ENCODE measurements around the gene TCF3.
"Not testable (repeated sequence)": the region's sequence is repeated elsewhere in the genome, so short reads cannot be mapped to it uniquely, and the experiment has no call there.

TCF3 gene

DNA sequence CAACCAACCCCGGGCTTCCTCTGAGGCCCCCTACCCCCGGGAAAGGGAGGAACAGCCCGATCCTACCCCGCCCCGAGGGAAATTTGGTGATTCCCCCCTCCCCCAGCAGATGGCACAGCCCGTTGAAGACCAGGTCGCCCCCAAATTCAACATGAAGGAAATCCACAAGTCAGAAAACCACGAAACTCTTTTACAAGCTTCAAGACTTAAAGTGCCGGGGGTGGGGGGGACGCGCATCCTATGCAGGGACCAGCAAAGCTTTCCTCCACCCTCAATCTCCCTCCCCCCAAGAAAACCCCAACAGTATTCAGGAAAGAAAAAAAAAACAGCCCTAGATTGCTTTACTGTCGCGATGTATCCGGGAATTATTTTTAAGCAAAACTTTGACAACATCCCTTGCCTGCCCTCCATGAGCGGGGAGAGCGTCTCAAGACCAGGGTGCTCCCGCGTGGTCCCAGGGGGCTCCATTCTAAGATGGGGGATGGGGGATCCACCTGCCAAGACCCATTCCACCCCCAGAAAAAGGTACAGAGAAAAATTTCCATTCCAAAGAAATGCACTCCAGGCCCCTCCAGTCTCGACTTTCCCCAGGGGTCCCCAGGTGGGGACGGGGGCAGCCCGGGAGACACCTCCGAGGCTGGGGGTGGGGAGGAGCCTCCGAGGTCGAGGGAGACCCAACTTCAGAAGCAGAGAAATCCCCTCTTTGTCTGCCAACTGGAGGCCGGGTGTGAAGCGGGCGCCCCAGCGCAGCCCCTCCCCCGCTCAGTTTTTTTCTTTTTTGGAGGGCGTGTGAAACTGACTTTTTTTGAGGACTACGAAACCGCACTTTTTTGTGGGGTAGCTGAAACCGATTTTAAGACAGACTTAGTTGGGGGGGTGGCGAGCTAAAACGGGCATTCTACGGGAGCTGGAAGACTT, 1.5 kb downstream of the TCF3 start:
- DNase-seq (ENCODE audit: low read depth), result no peak

DNA sequence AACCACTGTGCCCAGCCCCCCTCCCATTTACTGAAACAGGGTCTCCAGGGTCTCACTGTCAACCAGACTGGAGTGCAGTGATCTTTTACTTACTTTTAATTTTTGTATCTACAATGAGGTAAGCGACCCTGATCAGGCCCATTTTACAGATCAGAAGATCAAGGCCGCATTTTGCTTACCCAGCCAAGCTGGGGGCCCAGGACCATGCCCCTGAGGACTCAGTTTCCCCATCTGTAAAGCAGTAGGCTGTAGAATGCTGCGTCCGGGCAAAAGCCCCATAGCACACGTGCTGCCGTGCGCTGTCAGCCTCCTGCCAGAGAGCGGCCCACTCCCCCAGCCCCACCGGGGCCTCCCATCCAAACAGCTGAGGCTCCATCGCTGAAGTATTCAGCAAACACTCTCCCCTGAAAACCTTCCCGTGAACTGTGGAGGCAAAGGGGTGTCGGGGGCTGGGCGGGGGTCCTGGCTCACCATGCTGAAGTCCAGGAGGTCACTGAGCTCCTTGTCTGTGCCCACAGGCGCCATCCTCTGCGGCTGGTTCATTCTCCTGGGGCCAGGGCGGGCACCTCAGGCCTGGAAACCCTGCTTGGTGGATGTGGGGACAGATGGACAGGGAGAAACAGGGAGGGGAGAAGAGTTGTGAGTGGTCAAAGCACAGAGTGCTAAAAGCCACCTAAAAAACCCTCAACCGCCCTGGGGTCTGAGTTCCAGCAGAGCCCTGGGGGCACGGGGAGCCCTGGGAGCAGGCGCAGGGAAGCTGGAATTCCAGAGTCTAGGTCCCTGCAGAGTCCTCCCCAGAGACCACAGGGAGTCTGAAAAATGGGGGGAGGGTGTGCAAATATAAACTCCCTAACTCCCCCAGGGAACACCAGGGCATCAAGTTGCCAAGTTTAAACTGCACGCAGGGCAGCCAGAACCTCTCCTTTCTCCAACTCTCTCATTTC, 2.4 kb downstream of the TCF3 start:
- DNase-seq (ENCODE audit: low read depth), result no peak

DNA sequence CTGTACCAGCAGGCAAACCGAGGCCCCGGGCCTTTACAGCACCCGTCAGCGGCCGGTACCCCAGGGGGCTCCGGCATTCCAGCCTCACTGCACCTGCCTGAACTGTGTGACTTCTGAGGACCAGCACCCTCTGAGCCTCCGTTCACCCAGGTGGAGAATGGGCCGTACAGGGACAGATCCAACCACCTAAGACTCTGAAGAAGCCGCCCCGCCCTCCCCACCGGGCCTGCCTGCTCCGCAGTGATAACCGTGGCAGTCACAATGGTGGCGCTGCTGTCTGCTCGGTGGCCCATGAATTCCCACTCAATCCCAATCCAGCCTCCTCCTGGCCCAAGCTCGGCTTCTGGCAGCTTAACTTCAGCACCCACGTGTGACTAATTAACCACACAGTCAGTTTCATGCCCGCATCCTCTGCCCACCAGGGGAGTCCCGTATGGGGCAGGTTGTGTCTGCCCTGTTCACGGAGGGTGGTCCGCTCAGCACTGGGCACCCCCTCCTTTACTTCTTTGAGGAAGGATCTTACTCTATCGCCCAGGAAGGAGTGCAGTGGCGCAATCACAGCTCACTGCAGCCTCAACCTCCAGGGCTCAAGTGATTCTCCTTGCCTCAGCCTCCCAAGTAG, 3.4 kb downstream of the TCF3 start:
- DNase-seq (ENCODE audit: low read depth), result no peak

DNA sequence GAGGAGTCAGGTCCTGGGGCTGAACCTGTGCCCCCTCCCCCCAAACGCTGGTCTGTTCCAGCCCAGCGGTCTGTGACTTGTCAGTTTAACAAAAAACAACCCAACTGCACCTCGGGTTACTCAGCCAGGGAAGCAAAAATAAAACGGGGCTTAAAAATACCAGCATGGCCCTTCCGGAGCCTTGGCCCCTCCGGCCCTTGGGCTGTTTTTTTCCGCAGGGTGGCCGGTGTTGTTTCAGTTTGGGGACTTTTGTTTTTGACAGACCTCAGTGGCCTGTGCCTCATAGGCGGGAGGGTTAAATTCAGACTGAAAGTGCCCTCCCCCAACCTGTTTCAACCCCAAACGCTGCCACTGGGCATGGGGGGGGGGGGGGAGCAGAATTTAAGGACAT, 4.0 kb downstream of the TCF3 start:
- no peak for DNase-seq (ENCODE audit: low read depth)

DNA sequence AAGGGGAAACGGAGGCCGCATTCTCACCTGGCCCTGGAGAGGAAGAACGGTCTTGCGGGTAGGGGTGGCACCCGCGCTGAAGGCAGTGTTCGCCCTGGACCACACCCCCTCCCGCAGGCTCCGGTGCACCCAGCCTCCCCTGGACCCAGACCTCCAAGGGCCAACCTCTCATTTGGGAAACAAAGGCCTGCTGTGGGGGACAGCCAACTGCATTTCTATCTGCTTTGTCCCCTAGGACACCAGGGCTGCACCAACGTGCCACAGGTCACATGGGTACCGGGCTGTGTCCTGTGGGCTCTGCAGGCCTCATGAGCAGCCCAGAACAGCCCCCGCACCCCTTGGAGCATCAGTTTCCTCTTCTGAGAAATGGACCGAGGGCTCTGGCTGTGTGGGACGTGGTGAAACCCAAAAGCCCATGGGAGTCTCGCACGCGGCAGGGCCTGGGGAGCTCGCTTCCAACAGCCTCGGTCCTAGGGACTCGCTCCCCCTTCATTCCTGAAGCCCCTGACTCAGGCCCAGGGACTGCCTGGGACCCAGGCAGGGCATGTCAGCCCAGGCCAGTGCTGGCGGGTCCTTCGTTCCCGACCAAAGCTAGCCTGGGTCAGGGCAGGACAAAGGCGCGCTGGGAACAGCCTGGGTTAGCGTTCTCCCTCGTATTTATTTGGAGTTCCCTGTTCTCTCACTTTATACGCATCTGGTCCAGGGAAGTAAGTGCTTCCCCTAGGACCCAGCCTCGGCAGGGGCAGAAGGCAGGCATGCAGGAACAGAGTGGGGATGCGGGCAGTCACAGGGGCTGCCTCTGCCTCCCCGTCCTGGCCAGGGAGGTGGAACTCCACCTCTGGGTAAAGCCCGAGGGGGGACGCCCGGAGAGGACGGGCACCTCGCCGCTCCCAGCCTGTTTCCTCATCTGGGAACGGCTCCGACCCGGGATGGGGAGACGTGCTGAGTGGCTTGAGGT, 4.6 kb downstream of the TCF3 start:
- no peak for DNase-seq (ENCODE audit: low read depth)

DNA sequence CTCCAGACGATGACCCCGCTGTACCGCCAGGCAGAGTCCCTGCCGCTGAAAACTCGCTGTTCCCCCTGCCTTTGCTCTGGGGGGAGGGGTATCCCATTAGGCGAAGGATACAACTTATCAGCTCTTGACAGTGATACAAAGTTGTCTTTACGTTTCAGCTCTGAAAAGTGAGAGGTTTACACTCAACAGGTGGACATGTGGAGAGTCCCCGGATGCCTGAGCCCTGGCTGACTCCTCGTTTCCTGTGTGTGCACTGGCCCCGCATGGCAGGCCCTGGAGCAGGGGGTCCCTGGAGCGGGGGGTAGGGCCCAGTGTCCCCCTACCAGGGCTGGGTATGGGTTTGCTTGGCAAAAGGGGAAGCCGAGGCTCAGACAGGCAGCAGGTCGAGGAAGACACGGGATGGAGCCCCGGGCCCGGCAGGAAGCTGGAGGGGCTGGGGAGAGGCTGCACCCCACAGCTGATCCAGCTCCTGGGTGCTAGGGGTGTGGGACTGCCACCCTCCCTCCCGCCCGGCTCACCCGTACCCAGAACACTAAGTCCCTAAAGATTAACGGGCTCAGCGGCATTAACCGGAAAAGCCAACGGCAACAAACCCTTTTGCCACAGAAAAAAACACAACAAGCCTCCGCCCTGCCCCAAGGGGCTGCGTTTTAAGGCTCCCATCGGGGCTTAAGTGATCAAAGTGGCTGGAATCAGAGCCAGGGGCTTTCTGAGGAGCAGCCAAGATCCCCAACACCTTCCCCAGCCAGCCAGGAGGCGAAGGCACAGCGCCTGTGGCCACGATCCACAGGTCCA, 5.6 kb downstream of the TCF3 start:
- no peak for DNase-seq (ENCODE audit: low read depth)

DNA sequence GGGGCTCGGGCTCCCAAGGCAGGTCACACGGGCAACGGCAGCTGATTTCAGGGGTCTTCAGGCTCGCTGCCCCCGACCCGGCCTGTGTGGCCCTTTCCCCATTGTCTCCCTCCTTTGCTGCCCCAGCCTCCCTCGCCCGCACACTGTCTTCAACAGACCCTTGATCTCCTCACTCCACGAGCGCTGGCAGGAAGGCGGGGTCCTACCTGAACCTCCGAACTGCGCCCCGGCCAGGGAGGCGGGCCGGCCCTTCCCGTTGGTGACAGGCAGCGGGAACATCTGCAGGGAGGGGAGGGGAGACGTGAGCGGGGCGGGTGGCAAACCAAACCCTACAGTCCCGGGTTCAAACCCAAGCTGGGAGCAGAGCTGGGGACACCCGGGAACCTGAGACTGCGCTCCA, 6.3 kb downstream of the TCF3 start:
- no peak for DNase-seq (ENCODE audit: low read depth)

DNA sequence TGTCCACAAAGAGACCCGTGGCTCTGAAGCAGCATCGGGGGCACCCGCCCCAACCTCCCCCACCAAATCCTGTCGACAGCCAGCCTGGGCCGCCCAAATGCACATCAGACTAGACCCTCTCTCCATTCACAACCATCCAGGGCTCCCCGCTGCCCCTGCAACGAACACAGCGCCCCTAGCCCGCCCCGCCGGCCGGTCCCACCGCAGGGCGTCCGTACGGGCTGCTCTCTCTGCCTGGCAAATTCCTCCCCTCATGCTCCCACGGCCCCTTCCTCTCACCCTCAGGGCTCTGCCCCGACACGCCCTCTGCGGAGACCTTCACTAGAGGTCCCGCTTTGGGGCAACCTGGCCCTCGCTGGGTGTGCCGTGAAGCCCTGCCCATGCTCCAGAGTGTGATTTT, 7.1 kb downstream of the TCF3 start:
- no peak for DNase-seq (ENCODE audit: low read depth)

DNA sequence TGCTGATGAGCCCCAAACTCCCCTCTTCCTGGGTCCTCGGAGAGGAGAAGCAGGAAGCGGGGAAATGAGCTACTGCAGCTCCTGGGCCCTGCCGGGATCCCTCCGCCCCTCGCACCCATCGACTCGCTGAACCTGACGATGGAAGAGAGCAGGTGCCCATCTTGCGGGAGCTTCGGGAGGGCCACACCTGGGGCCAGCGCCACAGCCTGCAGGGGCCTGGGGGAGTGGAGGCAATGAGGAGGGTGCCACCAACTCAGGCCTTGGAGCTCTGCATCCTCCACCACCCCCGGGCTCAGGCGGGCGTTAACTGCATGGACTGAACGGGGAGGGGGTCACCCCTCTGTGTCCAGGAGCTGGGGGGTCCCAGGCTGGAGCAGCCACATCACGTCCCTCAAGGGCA, 8.3 kb downstream of the TCF3 start:
- no peak for DNase-seq (ENCODE audit: low read depth)

DNA sequence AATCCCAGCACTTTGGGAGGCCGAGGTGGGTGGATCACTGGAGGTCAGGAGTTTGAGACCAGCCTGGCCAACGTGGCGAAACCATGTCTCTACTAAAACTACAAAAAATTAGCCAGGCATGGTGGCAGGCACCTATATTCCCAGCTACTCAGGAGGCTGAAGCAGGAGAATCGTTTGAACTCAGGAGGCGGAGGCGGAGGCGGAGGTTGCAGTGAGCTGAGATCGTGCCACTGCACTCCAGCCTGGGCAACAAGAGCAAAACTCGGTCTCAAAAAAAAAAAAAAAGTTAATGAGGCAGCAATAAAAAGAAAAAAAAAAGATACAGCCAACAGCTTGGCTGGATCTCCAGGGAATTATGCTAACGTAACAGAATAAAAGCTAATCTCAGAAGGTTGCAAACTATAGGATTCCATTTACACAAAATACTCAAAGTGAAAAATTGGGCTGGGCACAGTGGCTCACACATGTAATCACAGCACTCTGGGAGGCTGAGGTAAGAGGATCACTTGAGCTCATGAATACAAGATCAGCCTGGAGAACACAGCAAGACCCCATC, 11.4 kb downstream of the TCF3 start:
- not testable (repeated sequence) for DNase-seq (ENCODE audit: low read depth)

DNA sequence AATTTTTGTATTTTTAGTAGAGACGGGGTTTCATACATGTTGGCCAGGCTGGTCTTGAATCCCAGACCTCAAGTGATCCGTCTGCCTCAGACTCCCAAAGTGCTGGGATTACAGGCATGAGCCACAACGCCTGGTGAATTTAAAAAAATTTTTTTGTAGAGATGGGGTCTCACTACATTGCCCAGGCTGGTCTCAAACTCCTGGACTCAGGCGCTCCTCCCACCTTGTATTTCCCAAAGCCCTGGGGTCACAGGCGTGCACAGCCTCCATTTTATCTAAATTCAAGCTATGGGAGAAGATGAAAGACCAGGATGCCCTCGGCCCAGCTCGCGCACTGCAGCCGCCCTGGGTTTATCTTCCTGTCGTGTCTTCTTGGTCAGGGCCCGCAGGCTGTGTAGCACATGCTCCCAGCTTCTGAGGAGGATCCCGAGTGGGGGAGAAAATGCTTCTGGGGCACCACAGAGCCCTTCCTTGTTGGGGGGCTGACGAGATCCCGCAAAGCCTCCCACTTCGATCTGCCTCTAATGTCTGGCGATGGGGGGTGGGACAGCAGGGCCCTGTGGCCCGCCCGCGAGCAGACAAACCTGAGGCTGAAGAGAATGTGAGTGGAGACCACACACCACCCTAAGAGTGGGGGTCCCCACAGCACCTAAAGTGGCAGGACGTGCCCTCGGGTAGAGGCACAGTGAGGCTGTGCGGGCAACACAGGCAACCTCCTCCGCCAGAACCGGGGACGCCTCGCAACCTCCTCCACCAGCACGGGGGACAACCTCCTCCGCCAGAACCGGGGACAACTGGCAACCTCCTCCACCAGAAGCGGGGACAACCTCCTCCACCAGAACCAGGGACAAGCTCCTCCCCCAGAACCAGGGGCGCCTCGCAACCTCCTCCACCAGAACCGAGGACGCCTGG, 15.8 kb downstream of the TCF3 start:
- no peak for DNase-seq (ENCODE audit: low read depth)

DNA sequence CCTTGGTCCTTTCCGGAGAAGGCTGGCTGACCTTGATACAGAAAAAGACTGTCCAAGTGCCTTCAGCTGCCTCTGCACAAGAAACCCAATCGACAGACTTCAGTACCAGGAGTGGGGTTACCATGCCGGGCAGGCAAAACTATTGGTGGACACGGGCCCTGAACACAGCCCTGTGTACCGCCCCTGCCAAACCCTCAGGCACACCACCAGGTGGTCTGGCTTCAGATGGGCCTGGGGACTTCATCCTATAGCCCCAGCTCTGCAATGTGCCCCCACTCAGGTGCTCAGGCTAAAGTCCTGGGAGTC, 17.5 kb downstream of the TCF3 start:
- no peak for DNase-seq (ENCODE audit: low read depth)

DNA sequence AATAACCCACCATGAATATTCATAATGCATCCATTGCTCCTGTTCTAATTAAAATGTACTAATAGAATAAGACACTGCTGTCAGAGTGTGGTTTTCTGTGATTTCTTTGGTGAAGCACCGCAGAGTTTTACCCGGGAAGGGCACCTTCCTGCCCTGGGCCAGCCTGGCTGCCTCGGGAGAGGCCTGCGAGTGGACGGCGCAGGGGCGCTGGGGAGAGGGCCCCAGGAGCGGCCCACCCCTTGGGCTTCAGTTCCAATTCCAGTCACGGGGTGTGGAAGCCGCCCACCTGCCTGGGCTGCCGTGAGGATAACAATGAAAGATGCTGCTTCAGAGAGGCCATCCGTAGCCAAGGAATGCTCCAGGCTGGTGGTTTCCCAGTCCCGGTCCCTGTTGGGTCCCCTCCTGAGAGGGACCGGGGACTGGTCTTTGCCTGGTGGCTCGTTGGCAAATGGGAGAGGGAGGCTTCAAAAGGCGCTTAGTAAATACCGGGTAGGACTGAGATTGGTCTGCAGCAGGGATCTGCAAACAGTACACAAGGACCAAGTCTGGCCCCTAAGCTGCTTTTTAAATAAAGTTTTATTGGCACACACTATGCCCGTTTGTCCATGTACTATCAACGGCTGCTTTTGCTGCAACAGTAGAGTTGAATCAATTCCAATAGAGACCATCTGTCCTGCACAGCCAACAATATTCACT, 18.0 kb downstream of the TCF3 start:
- DNase-seq (ENCODE audit: low read depth), result no peak

DNA sequence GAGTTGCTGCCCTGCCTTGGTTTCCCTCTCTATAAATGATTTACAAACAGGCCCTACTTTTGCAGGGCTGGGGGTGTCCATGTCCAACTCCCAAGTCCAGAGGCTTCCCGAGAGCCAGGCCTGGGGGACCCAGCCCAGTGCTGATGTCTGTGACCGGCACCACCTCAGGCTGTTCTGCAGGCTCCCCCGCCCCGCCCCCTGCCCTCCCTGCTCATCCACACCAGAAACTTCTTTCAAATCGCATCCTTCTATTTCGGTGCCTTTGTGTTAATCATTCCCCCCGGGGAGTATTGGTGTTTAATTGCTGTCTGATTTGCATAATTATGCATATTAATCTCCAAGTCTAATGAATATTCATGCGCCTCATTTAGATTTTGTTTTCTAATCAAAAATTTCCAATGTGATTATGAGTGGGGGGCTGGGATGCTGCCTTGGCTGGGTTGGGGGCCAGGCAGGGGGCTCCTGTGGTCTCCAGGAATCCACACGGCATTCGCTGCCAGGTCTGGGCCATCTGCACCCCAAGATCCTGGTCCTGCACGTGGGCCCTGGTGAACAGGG, 19.1 kb downstream of the TCF3 start:
- DNase-seq (ENCODE audit: low read depth), result no peak

DNA sequence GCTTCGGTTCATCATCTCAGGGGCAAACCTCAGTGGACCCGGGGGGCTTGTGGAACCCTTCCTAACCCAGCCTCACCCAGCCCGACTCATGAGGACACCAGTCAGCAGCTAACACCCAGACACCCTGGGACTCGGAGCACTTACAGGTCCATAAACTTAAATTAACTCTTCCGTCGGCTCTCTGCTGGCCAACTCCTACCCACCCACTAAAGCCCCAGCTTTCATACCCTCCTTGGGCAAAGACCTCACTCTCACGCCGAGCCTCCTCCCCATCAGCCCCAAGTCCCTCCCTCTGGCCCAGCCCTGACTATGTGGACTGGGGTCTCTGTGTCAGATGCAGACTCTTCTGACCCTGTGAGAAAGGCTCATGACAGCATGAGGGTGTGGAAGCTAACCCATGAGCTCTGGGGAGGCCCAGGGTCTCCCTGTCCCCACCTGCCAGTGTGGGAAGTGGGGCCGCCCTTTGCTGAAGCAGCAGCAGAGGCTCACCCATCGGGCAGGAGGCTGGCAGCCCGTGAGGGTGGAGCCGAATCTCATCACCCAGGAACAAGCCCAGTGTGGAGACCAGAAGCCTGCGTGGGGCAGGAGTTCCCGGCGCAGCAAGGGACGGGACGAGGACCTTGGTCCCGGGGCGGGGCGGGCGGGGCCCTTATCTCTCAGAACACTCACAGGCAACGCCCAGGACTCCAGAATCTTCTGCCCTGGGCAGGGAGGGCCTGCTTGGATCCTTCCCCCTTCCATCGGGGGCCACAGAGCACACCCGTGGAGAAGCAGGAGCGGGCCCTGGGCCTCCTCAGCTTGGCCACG, 19.8 kb downstream of the TCF3 start:
- DNase-seq (ENCODE audit: low read depth), result no peak

DNA sequence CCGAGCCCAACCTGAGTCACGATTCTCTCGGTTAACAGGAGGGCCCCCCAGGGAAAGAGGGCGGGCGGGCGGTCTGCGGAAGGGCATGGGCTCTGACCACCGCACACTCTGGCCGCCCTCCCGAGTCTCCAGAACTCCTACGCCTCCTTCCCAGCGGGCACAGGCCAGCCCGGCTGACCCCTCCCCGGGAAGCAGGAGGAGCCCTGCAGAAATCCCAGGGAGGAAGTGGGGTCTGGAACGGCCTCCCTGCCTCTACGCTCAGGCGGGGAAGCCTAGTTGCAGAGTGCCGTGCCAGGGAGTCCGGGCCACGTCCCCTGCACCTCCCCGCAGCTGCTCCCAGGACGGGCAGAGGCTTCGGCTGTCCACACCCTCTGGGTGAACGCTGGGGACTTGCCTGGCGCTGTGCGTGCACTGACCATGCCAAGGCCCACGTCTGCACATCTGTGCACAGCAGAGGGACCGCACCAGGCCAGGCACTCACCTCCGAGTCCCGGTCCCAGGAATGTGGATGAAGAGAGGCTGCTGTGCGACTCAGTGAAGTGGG, 20.8 kb downstream of the TCF3 start:
- no peak for DNase-seq (ENCODE audit: low read depth)

DNA sequence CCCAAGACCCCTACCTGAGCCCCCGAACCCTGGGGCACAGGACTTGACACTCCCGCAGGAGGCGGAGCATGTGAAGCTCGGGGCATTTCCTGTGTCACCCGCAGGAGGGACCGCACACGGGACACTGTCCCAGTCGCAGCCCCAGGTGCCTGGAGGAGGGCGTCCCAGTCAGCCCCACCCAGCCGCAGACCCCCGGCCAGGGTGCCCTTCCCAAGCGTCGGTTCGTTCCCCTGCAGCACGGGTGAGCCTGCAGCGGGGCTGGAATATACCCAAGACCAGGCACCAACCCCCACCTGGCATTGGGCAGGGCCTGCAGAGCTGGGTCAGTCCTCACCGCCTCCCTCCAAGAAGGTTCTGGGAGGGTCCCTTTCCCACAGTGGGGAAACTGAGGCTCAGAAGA, 21.6 kb downstream of the TCF3 start:
- no peak for DNase-seq (ENCODE audit: low read depth)
